Hepatocyte (in vitro differentiated cells): Measurements from ENCODE around the gene OSTN.

Source experiments
- CTCF ChIP-seq: fragments of 200-600 bp; sonication (generic); IDR thresholded peaks from 2 replicates; pipeline ENCODE4 v1.5.1; 2016; ENCODE audit warnings: antibody characterized with exemption, mild to moderate bottlenecking; ENCODE audit not compliant: poor library complexity
- EZH2 ChIP-seq: fragments of 200-600 bp; sonication (generic); IDR thresholded peaks from 2 replicates; pipeline ENCODE4 v1.6.1; 2016; ENCODE audit warnings: antibody characterized with exemption, mild to moderate bottlenecking, borderline replicate concordance
- EZH2phosphoT487 ChIP-seq: fragments of 200-600 bp; sonication (generic); IDR thresholded peaks from one replicate; pipeline ENCODE4 v1.6.1; 2018; ENCODE audit warnings: antibody characterized with exemption, mild to moderate bottlenecking, low read depth, moderate library complexity; ENCODE audit not compliant: unreplicated experiment, severe bottlenecking

GRCh38 chr3:191234216-191234615 is 35.2 kb downstream of the OSTN start:
- TF ChIP-seq EZH2, result no peak
- no peak for TF ChIP-seq CTCF
- no peak for TF ChIP-seq EZH2phosphoT487
